ENCODE data around the gene GRIK2. TPM values are rescaled to one million over a fixed set of nuclear protein-coding genes. Genes with fewer than 3 reads are reported as not detected.

Gene GRIK2
- total RNA-seq, 1 experiment from 2014 or later, result 6.6 TPM

DNA sequence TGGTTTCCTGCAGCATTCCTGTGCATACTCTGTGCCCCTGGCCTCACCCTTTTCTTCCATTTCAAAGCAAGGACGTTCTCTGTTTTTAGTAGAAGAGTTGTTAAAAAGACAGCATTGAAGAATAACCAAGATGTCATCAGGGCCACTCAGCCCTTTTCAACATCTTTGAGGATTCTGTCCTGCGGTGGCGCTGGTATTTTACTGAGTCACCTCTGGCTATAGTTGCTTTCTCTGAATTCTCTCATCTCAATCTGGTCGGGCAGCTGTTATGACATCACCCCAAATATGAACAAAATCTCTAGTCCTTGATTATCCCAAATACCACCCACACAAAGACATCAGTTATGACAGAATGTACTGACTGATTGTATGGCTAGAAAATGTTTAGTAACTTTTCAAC lies 204.2 kb downstream of the GRIK2 start:
- DNase-seq (ENCODE audit: low read depth, low spot score) (no peak), ATAC-seq (no peak)
- no peaks in the 10 kb centered on the region for H3K27me3 ChIP-seq (ENCODE audit: control insufficient read depth, insufficient read depth, low read length)
- TF ChIP-seq, protein P1, sequence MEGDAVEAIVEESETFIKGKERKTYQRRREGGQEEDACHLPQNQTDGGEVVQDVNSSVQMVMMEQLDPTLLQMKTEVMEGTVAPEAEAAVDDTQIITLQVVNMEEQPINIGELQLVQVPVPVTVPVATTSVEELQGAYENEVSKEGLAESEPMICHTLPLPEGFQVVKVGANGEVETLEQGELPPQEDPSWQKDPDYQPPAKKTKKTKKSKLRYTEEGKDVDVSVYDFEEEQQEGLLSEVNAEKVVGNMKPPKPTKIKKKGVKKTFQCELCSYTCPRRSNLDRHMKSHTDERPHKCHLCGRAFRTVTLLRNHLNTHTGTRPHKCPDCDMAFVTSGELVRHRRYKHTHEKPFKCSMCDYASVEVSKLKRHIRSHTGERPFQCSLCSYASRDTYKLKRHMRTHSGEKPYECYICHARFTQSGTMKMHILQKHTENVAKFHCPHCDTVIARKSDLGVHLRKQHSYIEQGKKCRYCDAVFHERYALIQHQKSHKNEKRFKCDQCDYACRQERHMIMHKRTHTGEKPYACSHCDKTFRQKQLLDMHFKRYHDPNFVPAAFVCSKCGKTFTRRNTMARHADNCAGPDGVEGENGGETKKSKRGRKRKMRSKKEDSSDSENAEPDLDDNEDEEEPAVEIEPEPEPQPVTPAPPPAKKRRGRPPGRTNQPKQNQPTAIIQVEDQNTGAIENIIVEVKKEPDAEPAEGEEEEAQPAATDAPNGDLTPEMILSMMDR (IDR thresholded peaks at IDR 0.05), result no peak
- TF ChIP-seq POLR2AphosphoS5 (IDR thresholded peaks at IDR 0.05; ENCODE audit: low read depth, low read length) (no peak), SIN3A (IDR thresholded peaks at IDR 0.05; ENCODE audit: borderline replicate concordance, insufficient read depth, low read depth, low read length) (no peak)
- TF ChIP-seq, protein P2, sequence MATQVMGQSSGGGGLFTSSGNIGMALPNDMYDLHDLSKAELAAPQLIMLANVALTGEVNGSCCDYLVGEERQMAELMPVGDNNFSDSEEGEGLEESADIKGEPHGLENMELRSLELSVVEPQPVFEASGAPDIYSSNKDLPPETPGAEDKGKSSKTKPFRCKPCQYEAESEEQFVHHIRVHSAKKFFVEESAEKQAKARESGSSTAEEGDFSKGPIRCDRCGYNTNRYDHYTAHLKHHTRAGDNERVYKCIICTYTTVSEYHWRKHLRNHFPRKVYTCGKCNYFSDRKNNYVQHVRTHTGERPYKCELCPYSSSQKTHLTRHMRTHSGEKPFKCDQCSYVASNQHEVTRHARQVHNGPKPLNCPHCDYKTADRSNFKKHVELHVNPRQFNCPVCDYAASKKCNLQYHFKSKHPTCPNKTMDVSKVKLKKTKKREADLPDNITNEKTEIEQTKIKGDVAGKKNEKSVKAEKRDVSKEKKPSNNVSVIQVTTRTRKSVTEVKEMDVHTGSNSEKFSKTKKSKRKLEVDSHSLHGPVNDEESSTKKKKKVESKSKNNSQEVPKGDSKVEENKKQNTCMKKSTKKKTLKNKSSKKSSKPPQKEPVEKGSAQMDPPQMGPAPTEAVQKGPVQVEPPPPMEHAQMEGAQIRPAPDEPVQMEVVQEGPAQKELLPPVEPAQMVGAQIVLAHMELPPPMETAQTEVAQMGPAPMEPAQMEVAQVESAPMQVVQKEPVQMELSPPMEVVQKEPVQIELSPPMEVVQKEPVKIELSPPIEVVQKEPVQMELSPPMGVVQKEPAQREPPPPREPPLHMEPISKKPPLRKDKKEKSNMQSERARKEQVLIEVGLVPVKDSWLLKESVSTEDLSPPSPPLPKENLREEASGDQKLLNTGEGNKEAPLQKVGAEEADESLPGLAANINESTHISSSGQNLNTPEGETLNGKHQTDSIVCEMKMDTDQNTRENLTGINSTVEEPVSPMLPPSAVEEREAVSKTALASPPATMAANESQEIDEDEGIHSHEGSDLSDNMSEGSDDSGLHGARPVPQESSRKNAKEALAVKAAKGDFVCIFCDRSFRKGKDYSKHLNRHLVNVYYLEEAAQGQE (IDR thresholded peaks at IDR 0.05; ENCODE audit: insufficient read depth in 1 of 2, low read depth in 2 of 2, low read length in 1 of 2), result no peak
- H3K4me3 ChIP-seq (ENCODE audit: low read depth in 2 of 2, low read length in 2 of 2), result no peak overlapping the region
- ChIA-PET CTCF (no interaction called here), POLR2A (no interaction called here)
- H3K36me3 ChIP-seq (ENCODE audit: control insufficient read depth, insufficient read depth, low read length), result no peaks in the 10 kb centered on the region
- in situ Hi-C loops (cut with HindIII; ENCODE audit: low pct_unique_long_range_greater_than_20kb, low sequenced_read_pairs), result no loop called here
- H3K9me3 ChIP-seq (ENCODE audit: control insufficient read depth, insufficient read depth, low read depth, low read length), result no peaks in the 10 kb centered on the region
- no TSS peak for BruUV-seq (replicated peaks)
- intact Hi-C loops (cut with micrococcal nuclease; ENCODE audit: unreplicated experiment), result no loop called here
- no peaks in the 10 kb centered on the region for H3K4me1 ChIP-seq (ENCODE audit: control insufficient read depth, insufficient read depth, low read length)
- H3K27ac ChIP-seq (ENCODE audit: low read length), result no peak overlapping the region

DNA sequence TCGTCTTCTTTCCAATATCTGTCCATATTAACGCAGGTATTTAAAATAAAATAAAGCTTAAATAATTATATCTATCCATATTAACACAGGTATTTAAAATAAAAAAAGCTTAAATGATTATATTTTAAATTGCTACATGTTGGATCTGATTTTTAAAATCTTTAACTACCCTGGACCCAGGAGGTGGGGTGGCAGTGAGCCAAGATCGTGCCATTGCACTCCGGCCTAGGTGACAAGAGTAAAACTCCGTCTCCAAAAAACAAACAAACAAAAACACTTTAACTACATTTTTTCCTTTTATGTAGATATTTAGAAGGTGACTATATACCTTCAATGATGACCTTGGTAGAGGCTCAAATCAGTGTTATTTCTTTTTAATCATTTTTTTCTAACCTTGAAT lies 211.9 kb downstream of the GRIK2 start:
- BruUV-seq (replicated peaks), result no TSS peak

More for the DNA sequence above, 211.9 kb downstream of the GRIK2 start:
- Histone ChIP-seq H3K4me1 (ENCODE audit: control insufficient read depth, insufficient read depth, low read length) (no peaks in the 10 kb centered on the region), H3K27me3 (ENCODE audit: control insufficient read depth, insufficient read depth, low read length) (no peaks in the 10 kb centered on the region), H3K9me3 (ENCODE audit: control insufficient read depth, insufficient read depth, low read depth, low read length) (no peaks in the 10 kb centered on the region), H3K36me3 (ENCODE audit: control insufficient read depth, insufficient read depth, low read length) (no peaks in the 10 kb centered on the region), H3K4me3 (ENCODE audit: low read depth in 2 of 2, low read length in 2 of 2) (no peak overlapping the region), H3K27ac (ENCODE audit: low read length) (no peak overlapping the region)
- in situ Hi-C loops (cut with HindIII; ENCODE audit: low pct_unique_long_range_greater_than_20kb, low sequenced_read_pairs) (no loop called here), intact Hi-C loops (cut with micrococcal nuclease; ENCODE audit: unreplicated experiment) (no loop called here)
- ATAC-seq (no peak), DNase-seq (ENCODE audit: low read depth, low spot score) (no peak)
- no peak for TF ChIP-seq SIN3A (IDR thresholded peaks at IDR 0.05; ENCODE audit: borderline replicate concordance, insufficient read depth, low read depth, low read length)
- TF ChIP-seq, protein P1 (IDR thresholded peaks at IDR 0.05), result no peak
- TF ChIP-seq, protein P2 (IDR thresholded peaks at IDR 0.05; ENCODE audit: insufficient read depth in 1 of 2, low read depth in 2 of 2, low read length in 1 of 2), result no peak
- no peak for TF ChIP-seq POLR2AphosphoS5 (IDR thresholded peaks at IDR 0.05; ENCODE audit: low read depth, low read length)
- no peak for TF ChIP-seq TCF7L2 (IDR thresholded peaks at IDR 0.05; ENCODE audit: low read depth, low read length)
- ChIA-PET POLR2A (no interaction called here), CTCF (no interaction called here)
